GM23338 (cell line): Measurements from ENCODE around the gene CORO7. TPM values are rescaled to one million over a fixed set of nuclear protein-coding genes. Genes with fewer than 3 reads are reported as not detected.

Source experiments
- ATAC-seq: fragments of 200-7000 bp; cut with Tn5 transposase; 3 replicates; pipeline ENCODE4 v1.9.1; 2020
- DNase-seq: peaks from one replicate; pipeline ENCODE4 v3.0.0-alpha.2; 2015; ENCODE audit warnings: low spot score
- H2AFZ ChIP-seq: fragments of 200-600 bp; sonication (generic); 2 replicates; pipeline ENCODE4 v1.8.0; 2016; ENCODE audit warnings: antibody characterized with exemption, mild to moderate bottlenecking, moderate library complexity
- H3F3A ChIP-seq: fragments of 200-600 bp; sonication (generic); replicated peaks from 2 replicates; pipeline ENCODE4 v1.8.0; 2017; ENCODE audit warnings: antibody characterized with exemption, mixed run types, low read depth
- H3K27ac ChIP-seq: fragments of 200-600 bp; sonication (generic); 2 replicates; pipeline ENCODE4 v1.6.1; 2016; ENCODE audit warnings: low read depth
- H3K27me3 ChIP-seq: fragments of 200-600 bp; sonication (generic); 2 replicates; pipeline ENCODE4 v1.8.0; 2016; ENCODE audit warnings: mild to moderate bottlenecking, mixed run types, moderate library complexity; ENCODE audit not compliant: insufficient read depth
- H3K36me3 ChIP-seq: fragments of 200-600 bp; sonication (generic); 2 replicates; pipeline ENCODE4 v1.8.0; 2016; ENCODE audit warnings: mild to moderate bottlenecking; ENCODE audit not compliant: insufficient read depth
- H3K4me1 ChIP-seq: fragments of 200-600 bp; sonication (generic); 2 replicates; pipeline ENCODE4 v1.8.0; 2016; ENCODE audit warnings: mild to moderate bottlenecking, moderate library complexity; ENCODE audit not compliant: insufficient read depth
- H3K4me2 ChIP-seq: fragments of 200-600 bp; sonication (generic); 2 replicates; pipeline ENCODE4 v1.7.1; 2017; ENCODE audit warnings: mixed run types
- H3K4me3 ChIP-seq: fragments of 200-600 bp; sonication (generic); 2 replicates; pipeline ENCODE4 v1.6.1; 2016; ENCODE audit warnings: mixed run types
- H3K79me2 ChIP-seq: fragments of 200-600 bp; sonication (generic); replicated peaks from 2 replicates; pipeline ENCODE4 v1.8.0; 2017; ENCODE audit warnings: mild to moderate bottlenecking; ENCODE audit not compliant: insufficient read depth
- H3K9me2 ChIP-seq: fragments of 200-600 bp; sonication (generic); 2 replicates; pipeline ENCODE4 v1.8.0; 2017; ENCODE audit not compliant: insufficient read depth
- H4K20me1 ChIP-seq: fragments of 200-600 bp; sonication (generic); replicated peaks from 2 replicates; pipeline ENCODE4 v1.8.0; 2017; ENCODE audit warnings: mild to moderate bottlenecking; ENCODE audit not compliant: insufficient read depth
- H3K27ac Mint-ChIP-seq: 2 replicates; pipeline ENCODE4 v1.8.0; 2020; ENCODE audit warnings: inconsistent platforms, mild to moderate bottlenecking, moderate library complexity, mixed read lengths
- H3K27me3 Mint-ChIP-seq: 3 replicates; pipeline ENCODE4 v1.8.0; 2022; ENCODE audit warnings: low read depth, mild to moderate bottlenecking, moderate library complexity, mixed read lengths, inconsistent platforms; ENCODE audit not compliant: insufficient read depth, poor library complexity
- H3K36me3 Mint-ChIP-seq: 3 replicates; pipeline ENCODE4 v1.8.0; 2021; ENCODE audit warnings: low read depth, mild to moderate bottlenecking, inconsistent platforms, moderate library complexity, mixed read lengths
- H3K4me1 Mint-ChIP-seq: 3 replicates; pipeline ENCODE4 v1.8.0; 2020; ENCODE audit warnings: mild to moderate bottlenecking, inconsistent platforms, mixed read lengths
- H3K4me3 Mint-ChIP-seq: 3 replicates; pipeline ENCODE4 v1.8.0; 2021; ENCODE audit warnings: moderate library complexity, mild to moderate bottlenecking, inconsistent platforms, mixed read lengths
- H3K9me3 Mint-ChIP-seq: 3 replicates; pipeline ENCODE4 v1.8.0; 2020; ENCODE audit warnings: moderate library complexity, mild to moderate bottlenecking, inconsistent platforms, mixed read lengths
- CREB1 ChIP-seq: fragments of 250-450 bp; sonication (Bioruptor Pico); IDR thresholded peaks from 2 replicates; pipeline ENCODE4 v1.5.0; 2020; ENCODE audit warnings: low read depth, mild to moderate bottlenecking, moderate library complexity
- CTCF ChIP-seq, 2 experiments: fragments of 200-600 bp in 1 of 2; sonication (generic) in 1 of 2; conservative IDR thresholded peaks; 2 replicates each; pipeline versions ENCODE4 v1.5.1 to v1.6.1; 2016 to 2017; ENCODE audit warnings: antibody characterized with exemption in 2 of 2, low read depth in 2 of 2, mild to moderate bottlenecking in 2 of 2, moderate library complexity in 1 of 2
- ETS1 ChIP-seq: IDR thresholded peaks from 2 replicates; pipeline ENCODE4 v1.6.1; 2016; ENCODE audit warnings: antibody characterized with exemption
- EZH2 ChIP-seq: fragments of 200-600 bp; sonication (generic); IDR thresholded peaks from one replicate; pipeline ENCODE4 v1.8.0; 2017; ENCODE audit warnings: antibody characterized with exemption, mild to moderate bottlenecking, low read depth; ENCODE audit not compliant: unreplicated experiment
- EZH2phosphoT487 ChIP-seq: fragments of 200-600 bp; sonication (generic); IDR thresholded peaks from one replicate; pipeline ENCODE4 v1.8.1; 2018; ENCODE audit warnings: antibody characterized with exemption; ENCODE audit not compliant: unreplicated experiment
- JUNB ChIP-seq: IDR thresholded peaks from one replicate; pipeline ENCODE4 v1.6.1; 2016; ENCODE audit warnings: antibody characterized with exemption; ENCODE audit not compliant: unreplicated experiment
- NANOG ChIP-seq: IDR thresholded peaks from 2 replicates; pipeline ENCODE4 v1.6.1; 2016; ENCODE audit warnings: antibody characterized with exemption, borderline replicate concordance
- POLR2AphosphoS5 ChIP-seq: IDR thresholded peaks from 2 replicates; pipeline ENCODE4 v1.6.1; 2016; ENCODE audit warnings: antibody characterized with exemption, low read depth
- REST ChIP-seq: IDR thresholded peaks from one replicate; pipeline ENCODE4 v1.6.1; 2018; ENCODE audit warnings: antibody characterized with exemption; ENCODE audit not compliant: unreplicated experiment
- STAT1 ChIP-seq: IDR thresholded peaks from one replicate; pipeline ENCODE4 v1.6.1; 2016; ENCODE audit warnings: antibody characterized with exemption; ENCODE audit not compliant: unreplicated experiment
- ZNF114 ChIP-seq: fragments of 250-450 bp; sonication (Bioruptor Pico); IDR thresholded peaks from 2 replicates; pipeline ENCODE4 v1.5.0; 2020; ENCODE audit warnings: mild to moderate bottlenecking, moderate library complexity
- ZNF331 ChIP-seq: fragments of 250-450 bp; sonication (Bioruptor Pico); IDR thresholded peaks from 2 replicates; pipeline ENCODE4 v1.5.0; 2020; ENCODE audit warnings: low read depth, mild to moderate bottlenecking, moderate library complexity
- ZNF462 ChIP-seq: fragments of 250-450 bp; sonication (Bioruptor Pico); IDR thresholded peaks from 2 replicates; pipeline ENCODE4 v1.5.0; 2020; ENCODE audit warnings: mild to moderate bottlenecking, moderate library complexity
- polyA plus RNA-seq: library from polyadenylated mRNA; unstranded; fragments of >200 nt; fragmentation: Nextera tagmentation; extraction: Ambion mirVana; gene quantifications from 2 replicates; pipeline ENCODE4 v1.2.1, GENCODE V29; 2016
- total RNA-seq: library from RNA; depleted of rRNA; stranded (reverse); fragments of >200 nt; shearing (Covaris generic); gene quantifications from 2 replicates; pipeline ENCODE4 v1.2.3, GENCODE V29; 2014

The CORO7 gene
- total and polyA plus RNA-seq, 2 experiments from 2014 or later: 14.2 to 46.4 TPM

- no peak overlapping the region for H3K4me2 ChIP-seq
- peak overlapping the region; percentile 29; the same call in 1 of the 3 replicates for H3K4me3 Mint-ChIP-seq
- peaks cover 18% of the 10 kb centered on the region for H3K27me3 Mint-ChIP-seq
These were observed 47.2 kb upstream of the CORO7 start for GRCh38 chr16:4463522-4464163.

More at GRCh38 chr16:4463522-4464163, 47.2 kb upstream of the CORO7 start:
- H2AFZ ChIP-seq: no peak overlapping the region
- Mint-ChIP-seq H3K36me3 (peaks cover 47% of the 10 kb centered on the region), H3K27ac (peak overlapping the region; percentile 52), H3K4me1 (peaks cover 12% of the 10 kb centered on the region), H3K9me3 (no peaks in the 10 kb centered on the region)
- no peak overlapping the region for H3K27ac ChIP-seq
- no peak overlapping the region for H3K4me3 ChIP-seq
- H3K79me2 ChIP-seq: no peaks in the 10 kb centered on the region; the same call in 1 of the 2 replicates
- H3K9me2 ChIP-seq: no peaks in the 10 kb centered on the region
- ATAC-seq (no peak), DNase-seq (no peak)
- H3K27me3 ChIP-seq: no peaks in the 10 kb centered on the region
- H3F3A ChIP-seq: peaks cover 28% of the 10 kb centered on the region; the same call in 1 of the 2 replicates
- no peaks in the 10 kb centered on the region for H3K4me1 ChIP-seq
- H4K20me1 ChIP-seq: peaks cover 6% of the 10 kb centered on the region; the same call in 1 of the 2 replicates
- no peak for TF ChIP-seq EZH2
- TF ChIP-seq ZNF331 (CRISPR knock-in tag): no peak
- TF ChIP-seq CTCF (conservative IDR thresholded peaks at IDR 0.05; ENCODE audit: low read depth in 2 of 2): no peak
- no peak for TF ChIP-seq EZH2phosphoT487
- TF ChIP-seq STAT1: no peak
- no peak for TF ChIP-seq NANOG
- no peak for TF ChIP-seq CREB1 (CRISPR knock-in tag)
- TF ChIP-seq ZNF114: no peak
- TF ChIP-seq ZNF462 (CRISPR knock-in tag): no peak
- no peak for TF ChIP-seq JUNB
- no peak for TF ChIP-seq REST
- TF ChIP-seq ETS1: no peak
- TF ChIP-seq POLR2AphosphoS5: no peak
- H3K36me3 ChIP-seq: peaks cover 6% of the 10 kb centered on the region; the same call in 1 of the 2 replicates
